GM12878 (cell line): Measurements from ENCODE around the gene DCAF15. TPM values are rescaled to one million over a fixed set of nuclear protein-coding genes. Genes with fewer than 3 reads are reported as not detected.

Experiments
- E2F8 ChIP-seq: fragments of 450-650 bp; IDR thresholded peaks from 2 replicates; pipeline ENCODE4 v1.6.1; 2018; ENCODE audit warnings: mild to moderate bottlenecking, low read depth, moderate library complexity; ENCODE audit not compliant: partially characterized antibody
- EZH2 ChIP-seq: IDR thresholded peaks from 2 replicates; pipeline ENCODE4 v1.6.1; 2012; ENCODE audit warnings: low read depth, mild to moderate bottlenecking, control low read depth, inconsistent platforms, low read length, borderline replicate concordance; ENCODE audit not compliant: control insufficient read depth
- IRF4 ChIP-seq: IDR thresholded peaks from 2 replicates; pipeline ENCODE4 v1.6.1; 2011; ENCODE audit warnings: low read depth, low read length
- MEF2A ChIP-seq: IDR thresholded peaks from 2 replicates; pipeline ENCODE4 v1.6.1; 2011; ENCODE audit warnings: low read depth, mild to moderate bottlenecking, low read length, moderate library complexity; ENCODE audit not compliant: insufficient read depth
- PRDM15 ChIP-seq: fragments of 450-650 bp; formaldehyde crosslinking; IDR thresholded peaks from 2 replicates; pipeline ENCODE4 v1.4.0; 2020; ENCODE audit warnings: mild to moderate bottlenecking, moderate library complexity
- RAD51 ChIP-seq: fragments of 450-650 bp; IDR thresholded peaks from 2 replicates; pipeline ENCODE4 v1.6.1; 2016; ENCODE audit warnings: moderate library complexity, mild to moderate bottlenecking, inconsistent platforms
- RB1 ChIP-seq: fragments of 450-650 bp; formaldehyde crosslinking; IDR thresholded peaks from 2 replicates; pipeline ENCODE4 v1.6.1; 2017; ENCODE audit warnings: mild to moderate bottlenecking, borderline replicate concordance
- STAT3 ChIP-seq: IDR thresholded peaks from 2 replicates; pipeline ENCODE4 v1.6.1; 2011; ENCODE audit warnings: low read depth, low read length, improper control_type of control experiment
- YY1 ChIP-seq: IDR thresholded peaks from 2 replicates; pipeline ENCODE4 v1.6.1; 2011; ENCODE audit warnings: low read depth, mild to moderate bottlenecking, low read length
- polyA plus RNA-seq, 11 experiments: library from polyadenylated mRNA; depleted of rRNA in 4 of 11; unstranded in 6 of 11; stranded (reverse) in 5 of 11; fragments of >200 nt; fragmentation: Nextera tagmentation in 4 of 11; fragmentation: Illumina TruSeq in 1 of 11; extraction: Ambion mirVana in 4 of 11; extraction: Trizol in 1 of 11; gene quantifications; 1 replicate in 1 of 11; 2 replicates in 10 of 11; pipeline versions ENCODE4 v1.2.1 to v1.2.3, GENCODE V29; 2011 to 2016; ENCODE audit warnings: inconsistent platforms in 2 of 11, missing spikeins in 2 of 11, low read depth in 1 of 11
- total RNA-seq, 4 experiments: library from RNA; depleted of rRNA in 3 of 4; stranded (reverse); fragments of >200 nt in 3 of 4; fragmentation: Illumina TruSeq in 1 of 4; extraction: Trizol in 1 of 4; gene quantifications; 2 replicates each; pipeline versions ENCODE4 v1.2.1 to v1.2.3, GENCODE V29; 2013 to 2021

The DCAF15 gene
- total and polyA plus RNA-seq, 10 of the 15 experiments (the other 5 are each of a cell fraction or from before 2014, with no cell fraction given): 0.16 to 63.4 (median 26.6) TPM

DNA sequence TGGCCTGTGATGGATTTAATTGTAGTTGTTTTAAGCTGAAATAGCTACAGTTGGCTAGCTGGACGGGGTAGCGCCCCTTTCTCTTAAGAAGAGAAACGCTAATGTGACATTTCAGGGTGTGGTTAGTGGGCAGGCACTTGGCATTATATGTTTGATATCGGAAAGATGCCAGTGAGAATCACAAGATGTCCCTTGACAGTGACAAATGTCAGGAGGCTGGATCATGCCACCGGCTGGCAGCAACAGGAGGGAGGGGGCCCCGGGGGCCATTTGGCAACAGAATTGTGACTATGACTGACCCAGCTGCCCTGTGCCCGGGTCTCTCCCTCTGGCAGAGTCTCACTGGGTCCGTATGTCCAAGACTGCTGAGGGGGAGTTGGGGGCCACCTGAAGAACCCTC lies 4.7 kb downstream of the DCAF15 start (continued):
- TF ChIP-seq E2F8 (no peak), RB1 (no peak), YY1 (no peak), IRF4 (no peak), MEF2A (no peak), EZH2 (no peak), STAT3 (no peak), RAD51 (no peak), PRDM15 (CRISPR knock-in tag) (no peak)
- TF ChIP-seq, all 136 proteins: peak for 0
